Measurements from ENCODE around the gene SLC25A53. TPM values are rescaled to one million over a fixed set of nuclear protein-coding genes. Genes with fewer than 3 reads are reported as not detected.

SLC25A53 gene
- total and polyA plus RNA-seq, 2 of the 13 experiments (the other 11 are each of a cell fraction or from before 2014, with no cell fraction given): 3.4 to 4.5 TPM

GRCh38 chrX:104151037-104151436 is 5.8 kb downstream of the SLC25A53 start:
- Histone ChIP-seq H4K20me1 (ENCODE audit: insufficient read depth, low read length) (no peaks in the 10 kb centered on the region), H3K9me3 (ENCODE audit: low read length) (no peaks in the 10 kb centered on the region), H3K4me1 (ENCODE audit: insufficient read depth, low read length) (0 out of 2 replicates have a peak, but pooled peaks cover 5% of the 10 kb centered on the region), H3K27me3 (ENCODE audit: control insufficient read depth in 1 of 2, insufficient read depth in 2 of 2, low read length in 2 of 2) (no peaks in the 10 kb centered on the region), H2AFZ (ENCODE audit: low read length) (no peak overlapping the region), H3K27ac (ENCODE audit: extremely low read length, insufficient read depth, low read length) (no peak overlapping the region), H3K36me3 (replicated peaks in 1 of 2; ENCODE audit: control insufficient read depth in 1 of 2, insufficient read depth in 2 of 2, low read length in 2 of 2) (no peaks in the 10 kb centered on the region), H3K4me3 (replicated peaks in 1 of 3; ENCODE audit: insufficient read depth in 1 of 3, low read depth in 2 of 3, low read length in 3 of 3) (no peak overlapping the region), H3K9ac (ENCODE audit: insufficient read depth, low read depth, low read length) (no peak overlapping the region), H3K79me2 (ENCODE audit: insufficient read depth, low read length) (no peaks in the 10 kb centered on the region), H3K4me2 (ENCODE audit: low read depth, low read length) (no peak overlapping the region)
- 43% methylated on average over 1 of the region's 1 CpG for WGBS (ENCODE audit: low lambda C conversion rate)
- ChIA-PET CTCF (ENCODE audit: low intra/inter-chr PET ratio, low total read pairs) (no interaction called here), POLR2A (no interaction called here)
- FAIRE-seq: no peak
- no peak for DNase-seq (ENCODE audit: low spot score)
- no TSS peak for BruUV-seq (replicated peaks)
- in situ Hi-C loops (cut with HindIII; ENCODE audit: extremely low pct_ligation_motif_present, low pct_unique_long_range_greater_than_20kb) (loop anchor here (25.0 kb wide), 1 partner anchor 464 kb away; the partner anchor contains the start of gene MORF4L2), intact Hi-C loops (cut with micrococcal nuclease; ENCODE audit: unreplicated experiment) (no loop called here)
- no peak for ATAC-seq
- no peak for TF ChIP-seq NKX3-1 (CRISPR knock-in tag; IDR thresholded peaks at IDR 0.05)
- no peak for TF ChIP-seq U2AF1 (optimal IDR thresholded peaks at IDR 0.05; ENCODE audit: low read depth, low read length)
- no peak for TF ChIP-seq ZNF563 (CRISPR knock-in tag; IDR thresholded peaks at IDR 0.05)
- no peak for TF ChIP-seq HOXA9 (CRISPR knock-in tag; IDR thresholded peaks at IDR 0.05; ENCODE audit: borderline replicate concordance)
- no peak for TF ChIP-seq JUN (CRISPR knock-in tag; IDR thresholded peaks at IDR 0.05)
- TF ChIP-seq ZFP1 (CRISPR knock-in tag; IDR thresholded peaks at IDR 0.05): no peak
- no peak for TF ChIP-seq ZNF343 (CRISPR knock-in tag; IDR thresholded peaks at IDR 0.05)

DNA sequence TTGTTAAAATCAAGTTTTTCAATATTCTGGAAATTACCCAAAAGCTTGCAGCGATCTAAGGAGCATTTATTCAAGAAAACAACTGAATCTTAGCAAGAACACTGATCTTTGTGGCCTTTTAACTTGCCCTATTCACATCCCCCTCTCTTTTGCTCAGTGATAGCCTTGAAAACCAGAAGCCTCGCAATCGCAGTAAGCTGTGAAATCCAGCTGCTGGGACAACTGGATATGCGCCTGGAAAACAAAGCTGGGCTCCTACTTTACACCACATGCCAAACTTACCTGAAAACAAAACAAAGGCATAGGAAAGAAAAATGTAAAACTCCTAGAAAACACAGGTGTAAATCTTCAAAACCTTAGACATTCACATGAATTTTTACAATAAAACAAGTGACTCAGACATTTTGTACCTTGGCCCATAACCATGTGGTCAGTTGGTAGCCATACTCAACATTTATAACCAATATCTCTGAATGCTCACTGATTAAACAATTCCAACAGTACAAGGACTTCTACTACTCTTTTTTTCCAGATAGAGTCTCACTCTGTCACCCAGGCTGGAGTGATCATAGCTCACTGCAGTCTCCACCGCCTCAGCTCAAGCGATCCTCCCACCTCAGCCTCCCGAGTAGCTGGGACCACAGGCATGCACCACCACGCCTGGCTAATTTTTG is 15.6 kb downstream of the SLC25A53 start:
- Histone ChIP-seq H3K4me2 (ENCODE audit: low read depth, low read length) (no peak overlapping the region), H3K9me3 (ENCODE audit: low read length) (no peaks in the 10 kb centered on the region), H3K4me1 (ENCODE audit: insufficient read depth, low read length) (no peaks in the 10 kb centered on the region), H2AFZ (ENCODE audit: low read length) (no peak overlapping the region), H3K36me3 (replicated peaks in 1 of 2; ENCODE audit: control insufficient read depth in 1 of 2, insufficient read depth in 2 of 2, low read length in 2 of 2) (no peaks in the 10 kb centered on the region), H3K27me3 (ENCODE audit: control insufficient read depth in 1 of 2, insufficient read depth in 2 of 2, low read length in 2 of 2) (no peaks in the 10 kb centered on the region), H4K20me1 (ENCODE audit: insufficient read depth, low read length) (no peaks in the 10 kb centered on the region), H3K9ac (ENCODE audit: insufficient read depth, low read depth, low read length) (no peak overlapping the region), H3K4me3 (replicated peaks in 1 of 3; ENCODE audit: insufficient read depth in 1 of 3, low read depth in 2 of 3, low read length in 3 of 3) (no peak overlapping the region), H3K27ac (ENCODE audit: extremely low read length, insufficient read depth, low read length) (no peak overlapping the region), H3K79me2 (ENCODE audit: insufficient read depth, low read length) (no peaks in the 10 kb centered on the region)
- in situ Hi-C loops (cut with HindIII; ENCODE audit: extremely low pct_ligation_motif_present, low pct_unique_long_range_greater_than_20kb) (no loop called here), intact Hi-C loops (cut with micrococcal nuclease; ENCODE audit: unreplicated experiment) (no loop called here)
- no peak for FAIRE-seq
- ChIA-PET CTCF (ENCODE audit: low intra/inter-chr PET ratio, low total read pairs) (no interaction called here), POLR2A (no interaction called here)
- ATAC-seq: no peak
- TF ChIP-seq, protein P1, sequence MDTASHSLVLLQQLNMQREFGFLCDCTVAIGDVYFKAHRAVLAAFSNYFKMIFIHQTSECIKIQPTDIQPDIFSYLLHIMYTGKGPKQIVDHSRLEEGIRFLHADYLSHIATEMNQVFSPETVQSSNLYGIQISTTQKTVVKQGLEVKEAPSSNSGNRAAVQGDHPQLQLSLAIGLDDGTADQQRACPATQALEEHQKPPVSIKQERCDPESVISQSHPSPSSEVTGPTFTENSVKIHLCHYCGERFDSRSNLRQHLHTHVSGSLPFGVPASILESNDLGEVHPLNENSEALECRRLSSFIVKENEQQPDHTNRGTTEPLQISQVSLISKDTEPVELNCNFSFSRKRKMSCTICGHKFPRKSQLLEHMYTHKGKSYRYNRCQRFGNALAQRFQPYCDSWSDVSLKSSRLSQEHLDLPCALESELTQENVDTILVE (CRISPR knock-in tag; IDR thresholded peaks at IDR 0.05): no peak
- TF ChIP-seq, protein P2, sequence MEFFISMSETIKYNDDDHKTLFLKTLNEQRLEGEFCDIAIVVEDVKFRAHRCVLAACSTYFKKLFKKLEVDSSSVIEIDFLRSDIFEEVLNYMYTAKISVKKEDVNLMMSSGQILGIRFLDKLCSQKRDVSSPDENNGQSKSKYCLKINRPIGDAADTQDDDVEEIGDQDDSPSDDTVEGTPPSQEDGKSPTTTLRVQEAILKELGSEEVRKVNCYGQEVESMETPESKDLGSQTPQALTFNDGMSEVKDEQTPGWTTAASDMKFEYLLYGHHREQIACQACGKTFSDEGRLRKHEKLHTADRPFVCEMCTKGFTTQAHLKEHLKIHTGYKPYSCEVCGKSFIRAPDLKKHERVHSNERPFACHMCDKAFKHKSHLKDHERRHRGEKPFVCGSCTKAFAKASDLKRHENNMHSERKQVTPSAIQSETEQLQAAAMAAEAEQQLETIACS (CRISPR knock-in tag; IDR thresholded peaks at IDR 0.05): no peak
- TF ChIP-seq, protein P3, sequence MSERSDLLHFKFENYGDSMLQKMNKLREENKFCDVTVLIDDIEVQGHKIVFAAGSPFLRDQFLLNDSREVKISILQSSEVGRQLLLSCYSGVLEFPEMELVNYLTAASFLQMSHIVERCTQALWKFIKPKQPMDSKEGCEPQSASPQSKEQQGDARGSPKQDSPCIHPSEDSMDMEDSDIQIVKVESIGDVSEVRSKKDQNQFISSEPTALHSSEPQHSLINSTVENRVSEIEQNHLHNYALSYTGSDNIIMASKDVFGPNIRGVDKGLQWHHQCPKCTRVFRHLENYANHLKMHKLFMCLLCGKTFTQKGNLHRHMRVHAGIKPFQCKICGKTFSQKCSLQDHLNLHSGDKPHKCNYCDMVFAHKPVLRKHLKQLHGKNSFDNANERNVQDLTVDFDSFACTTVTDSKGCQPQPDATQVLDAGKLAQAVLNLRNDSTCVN (CRISPR knock-in tag; IDR thresholded peaks at IDR 0.05; ENCODE audit: borderline replicate concordance): no peak
- 98% methylated on average over 8 of the region's 8 CpGs for WGBS (ENCODE audit: low lambda C conversion rate)
- BruUV-seq (replicated peaks): no TSS peak
- DNase-seq (ENCODE audit: low spot score): no peak
